NCI-H69 (cell line): ENCODE measurements around the gene ASB3.
"Not testable (repeated sequence)": the region's sequence is repeated elsewhere in the genome, so short reads cannot be mapped to it uniquely, and the experiment has no call there.

Experiments used
- DNase-seq: peaks from one replicate; lab custom pipeline; 2025; lab: John Stamatoyannopoulos, UW

The ASB3 gene

DNA sequence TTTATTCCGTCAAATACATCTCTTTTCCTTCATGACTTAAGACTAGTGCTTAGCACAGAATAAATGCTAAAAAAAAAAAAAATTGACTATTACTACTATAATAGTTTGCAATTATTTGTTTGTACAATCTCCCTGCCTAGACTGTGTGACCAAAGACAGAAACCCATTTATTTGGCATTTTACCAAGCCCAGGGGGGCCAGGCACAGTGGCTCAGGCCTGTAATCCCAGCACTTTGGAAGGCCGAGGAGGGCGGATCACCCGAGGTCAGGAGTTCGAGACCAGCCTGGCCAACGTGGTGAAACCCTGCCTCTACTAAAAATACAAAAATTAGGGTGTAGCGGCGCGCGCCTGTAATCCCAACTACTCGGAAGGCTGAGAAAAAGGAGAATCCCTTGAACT is 1.4 kb downstream of the ASB3 start:
- DNase-seq, result no peak

- DNase-seq, result no peak
These were observed 2.3 kb downstream of the ASB3 start for GRCh38 chr2:53784436-53784835.

DNA sequence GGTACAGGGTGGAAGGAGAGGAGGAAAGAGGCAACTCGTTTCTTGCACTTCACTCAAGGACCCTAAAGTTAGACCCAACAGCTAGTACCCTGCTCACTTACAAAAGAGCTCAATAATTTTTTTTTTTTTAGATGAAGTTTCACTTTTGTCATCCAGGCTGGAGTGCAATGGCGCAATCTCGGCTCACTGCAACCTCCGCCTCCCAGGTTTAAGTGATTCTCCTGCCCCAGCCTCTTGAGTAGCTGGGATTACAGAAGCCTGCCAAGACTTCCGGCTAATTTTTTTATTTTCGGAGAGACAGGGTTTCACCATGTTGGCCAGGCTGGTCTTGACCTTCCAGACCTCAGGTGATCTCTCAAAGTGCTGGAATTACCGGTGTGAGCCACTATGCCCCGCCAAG is 4.1 kb downstream of the ASB3 start:
- no peak for DNase-seq

- no peak for DNase-seq
These were observed 6.7 kb downstream of the ASB3 start for GRCh38 chr2:53780056-53780455.

- DNase-seq, result no peak
These were observed 8.1 kb downstream of the ASB3 start for GRCh38 chr2:53778536-53779162.

- no peak for DNase-seq
These were observed 9.6 kb downstream of the ASB3 start for GRCh38 chr2:53777134-53777533.

- DNase-seq, result no peak
These were observed 16.5 kb downstream of the ASB3 start for GRCh38 chr2:53770264-53770663.

GRCh38 chr2:53769318-53769945 is 17.3 kb downstream of the ASB3 start:
- DNase-seq, result no peak

- peak; percentile 75 for DNase-seq
These were observed 18.6 kb downstream of the ASB3 start for GRCh38 chr2:53768242-53768542.

- DNase-seq, result peak; percentile 85
These were observed 19.1 kb downstream of the ASB3 start, which contains the start of gene CHAC2 for GRCh38 chr2:53767405-53768241. CHAC2 (plus strand) TSS chr2:53767804; CDS start chr2:53767887, 83 bp downstream.

- no peak for DNase-seq
These were observed 21.0 kb downstream of the ASB3 start for GRCh38 chr2:53765767-53766166.

DNA sequence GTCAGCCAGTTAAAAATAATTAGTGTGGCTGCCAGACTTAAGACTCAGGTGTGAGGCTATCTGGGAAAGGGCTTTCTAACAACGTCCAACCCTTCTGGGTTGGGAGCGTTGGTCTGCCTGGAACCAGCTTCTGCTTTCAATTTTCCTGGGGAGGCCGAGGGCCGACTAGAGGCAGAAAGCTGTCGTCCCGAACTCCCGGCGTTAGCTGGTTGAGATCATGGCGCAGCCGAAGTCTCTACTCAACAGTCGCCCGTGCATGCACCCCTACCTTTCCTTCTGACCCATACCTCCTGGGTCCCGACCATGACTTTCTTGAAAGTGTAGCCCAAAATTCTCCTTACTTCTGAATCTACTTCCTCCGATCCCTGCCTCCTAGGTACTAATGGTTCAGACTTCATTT is 29.5 kb downstream of the ASB3 start:
- not testable (repeated sequence) for DNase-seq

DNA sequence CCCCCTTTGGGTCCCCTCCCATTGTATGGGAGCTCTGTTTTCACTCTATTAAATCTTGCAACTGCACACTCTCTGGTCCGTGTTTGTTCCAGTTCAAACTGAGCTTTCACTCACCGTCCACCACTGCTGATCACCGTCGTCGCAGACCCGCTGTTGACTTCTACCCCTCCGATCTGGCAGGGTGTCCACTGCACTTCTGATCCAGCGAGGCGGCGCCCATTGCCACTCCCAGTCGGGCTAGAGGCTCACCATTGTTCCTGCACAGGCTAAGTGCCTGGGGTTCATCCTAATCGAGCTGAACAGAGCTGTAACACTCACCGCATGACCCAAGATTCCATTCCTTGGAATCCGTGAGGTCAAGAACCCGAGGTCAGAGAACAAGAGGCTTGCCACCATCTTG is 30.1 kb downstream of the ASB3 start:
- no peak for DNase-seq

DNA sequence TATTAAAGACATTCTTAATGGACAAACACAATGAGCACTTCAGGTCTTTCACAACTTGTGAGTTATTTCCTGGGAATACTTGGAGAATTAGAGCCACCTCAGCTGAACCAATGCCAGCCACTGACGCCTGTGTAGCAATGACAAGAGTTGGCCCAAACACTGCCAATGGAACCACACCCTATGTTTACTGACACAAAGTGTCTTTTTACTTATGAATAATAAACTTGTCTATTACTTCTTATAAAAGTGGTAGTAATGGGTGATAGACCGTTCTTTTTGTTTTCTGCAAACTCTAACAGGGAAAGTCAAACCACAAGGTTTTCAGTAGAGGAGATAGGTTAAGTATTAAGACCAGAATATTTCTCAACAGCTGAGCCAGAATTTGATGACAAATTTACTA is 31.6 kb downstream of the ASB3 start:
- no peak for DNase-seq

- no peak for DNase-seq
These were observed 33.7 kb downstream of the ASB3 start for GRCh38 chr2:53753041-53753440.

- no peak for DNase-seq
These were observed 34.4 kb downstream of the ASB3 start for GRCh38 chr2:53752385-53752784.

- DNase-seq, result no peak
These were observed 35.0 kb downstream of the ASB3 start for GRCh38 chr2:53751728-53752127.

DNA sequence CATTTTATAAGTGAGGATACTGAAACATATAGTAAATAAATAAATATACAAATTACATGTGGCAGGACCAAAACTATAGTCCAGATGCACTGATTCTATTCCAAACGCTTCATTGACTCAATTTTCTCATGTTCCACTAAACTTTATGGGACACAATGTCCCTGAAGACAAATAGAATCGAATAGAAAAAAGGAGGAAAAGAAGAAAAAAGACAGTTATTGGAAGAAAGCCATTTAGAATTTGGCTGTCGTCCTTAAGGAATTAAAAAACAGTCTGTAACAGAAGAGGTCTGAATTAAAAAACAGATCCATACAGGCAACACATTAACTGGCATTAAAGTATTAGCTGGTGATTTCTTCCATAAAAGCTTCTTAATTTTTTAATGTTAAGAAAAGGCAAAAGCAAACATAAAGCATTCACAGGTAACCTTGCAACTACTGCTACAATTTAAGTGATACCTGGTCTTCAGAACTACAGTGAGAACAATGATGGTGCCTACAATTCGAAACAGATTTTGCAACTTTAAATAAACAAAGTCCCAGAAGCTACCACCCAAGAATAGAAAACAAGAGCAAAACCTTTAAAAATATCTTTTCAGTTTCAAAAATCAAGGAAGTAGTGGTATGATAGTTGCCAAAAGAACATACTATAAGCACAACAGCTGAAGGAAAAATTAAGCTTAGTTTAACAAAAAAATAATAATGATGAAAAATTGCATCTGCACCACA is 36.5 kb downstream of the ASB3 start:
- no peak for DNase-seq

GRCh38 chr2:53744395-53745065 is 42.2 kb downstream of the ASB3 start:
- DNase-seq, result no peak

DNA sequence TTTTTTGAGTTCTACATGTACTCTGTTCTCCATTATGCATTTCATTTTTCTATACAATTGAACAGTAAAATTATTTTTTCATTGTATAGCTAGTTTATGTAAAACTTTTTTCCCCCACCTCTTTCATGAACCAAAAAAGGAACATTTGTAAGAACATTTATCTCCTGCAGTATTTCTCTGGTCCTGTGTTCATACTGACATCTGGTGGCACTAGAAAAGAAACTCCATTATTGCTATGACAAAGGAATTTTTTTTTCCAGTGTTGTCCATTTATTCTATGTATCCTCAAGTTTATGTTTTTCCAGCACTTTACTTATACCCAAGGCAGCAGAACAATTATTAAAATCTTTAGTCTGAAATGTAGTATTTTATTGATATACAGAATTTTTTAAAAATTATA is 46.6 kb downstream of the ASB3 start:
- DNase-seq, result peak; percentile 27

- DNase-seq, result no peak
These were observed 47.7 kb downstream of the ASB3 start for GRCh38 chr2:53739032-53739431.

- no peak for DNase-seq
These were observed 49.7 kb downstream of the ASB3 start for GRCh38 chr2:53737091-53737490.
